Fibroblast of lung (primary cell): ENCODE measurements around the gene FRMPD2. TPM values are rescaled to one million over a fixed set of nuclear protein-coding genes. Genes with fewer than 3 reads are reported as not detected.

Source experiments
- DNase-seq, 2 donors: peaks; one replicate each; pipeline versions ENCODE4 v3.0.0 to v3.0.0-alpha.2; 2010; ENCODE audit warnings: low read depth in 2 of 2
- H2AFZ ChIP-seq: 2 replicates; pipeline ENCODE4 v1.5.1; 2012; ENCODE audit warnings: low read length, control low read depth, inconsistent platforms
- H3K27ac ChIP-seq: 2 replicates; pipeline ENCODE4 v1.5.1; 2011; ENCODE audit warnings: low read length, control low read depth; ENCODE audit not compliant: insufficient read depth
- H3K27me3 ChIP-seq: 2 replicates; pipeline ENCODE4 v1.5.1; 2011; ENCODE audit warnings: mild to moderate bottlenecking, low read length; ENCODE audit not compliant: control insufficient read depth, insufficient read depth
- H3K36me3 ChIP-seq: 2 replicates; pipeline ENCODE4 v1.5.1; 2011; ENCODE audit warnings: low read length; ENCODE audit not compliant: control insufficient read depth, insufficient read depth
- H3K4me1 ChIP-seq: 2 replicates; pipeline ENCODE4 v1.5.1; 2011; ENCODE audit warnings: low read length; ENCODE audit not compliant: control insufficient read depth, insufficient read depth; ENCODE audit errors: extremely low read depth
- H3K4me2 ChIP-seq: 2 replicates; pipeline ENCODE4 v1.5.1; 2011; ENCODE audit warnings: low read length, control low read depth; ENCODE audit not compliant: insufficient read depth; ENCODE audit errors: extremely low read depth
- H3K4me3 ChIP-seq, 4 experiments: fragments of 200-600 bp in 1 of 4; sonication (generic) in 1 of 4; replicated peaks in 1 of 4; 2 replicates each; pipeline ENCODE4 v1.5.1; 2011 to 2016; ENCODE audit warnings: low read length in 4 of 4, low read depth in 3 of 4, mild to moderate bottlenecking in 3 of 4, control low read depth in 2 of 4, inconsistent platforms in 1 of 4, mixed read lengths in 1 of 4; ENCODE audit not compliant: insufficient read depth in 1 of 4; ENCODE audit errors: control extremely low read depth in 1 of 4
- H3K79me2 ChIP-seq: 2 replicates; pipeline ENCODE4 v1.5.1; 2012; ENCODE audit warnings: mild to moderate bottlenecking, low read length, inconsistent platforms; ENCODE audit not compliant: control insufficient read depth, insufficient read depth
- H3K9ac ChIP-seq: 2 replicates; pipeline ENCODE4 v1.5.1; 2011; ENCODE audit warnings: mild to moderate bottlenecking, low read length, control low read depth; ENCODE audit not compliant: insufficient read depth
- H3K9me3 ChIP-seq: 2 replicates; pipeline ENCODE4 v1.5.1; 2012; ENCODE audit warnings: low read depth, low read length; ENCODE audit not compliant: control insufficient read depth, insufficient read depth
- H4K20me1 ChIP-seq: 2 replicates; pipeline ENCODE4 v1.5.1; 2011; ENCODE audit warnings: low read length; ENCODE audit not compliant: control insufficient read depth, insufficient read depth; ENCODE audit errors: extremely low read depth
- CTCF ChIP-seq, 2 donors: IDR thresholded peaks in 1 of 2; conservative IDR thresholded peaks in 1 of 2; 1 replicate in 1 of 2; 2 replicates in 1 of 2; pipeline ENCODE4 v1.5.1; 2011 to 2012; ENCODE audit warnings: low read length in 2 of 2, control low read depth in 1 of 2, inconsistent platforms in 1 of 2, low read depth in 1 of 2, mild to moderate bottlenecking in 1 of 2
- EZH2 ChIP-seq: IDR thresholded peaks from 2 replicates; pipeline ENCODE4 v1.5.1; 2012; ENCODE audit warnings: low read length, control low read depth, mild to moderate bottlenecking; ENCODE audit errors: missing control alignments
- polyA minus RNA-seq: library from RNA; depleted of rRNA, polyadenylated mRNA; stranded (reverse); fragments of >200 nt; gene quantifications from 2 replicates; pipeline ENCODE4 v1.2.3, GENCODE V29; 2011; ENCODE audit warnings: low replicate concordance
- polyA plus RNA-seq, 2 donors: library from polyadenylated mRNA; depleted of rRNA in 1 of 2; stranded (reverse) in 1 of 2; unstranded in 1 of 2; fragments of >200 nt; gene quantifications; 2 replicates each; pipeline ENCODE4 v1.2.1, GENCODE V29; 2011 to 2012; ENCODE audit warnings: missing spikeins in 1 of 2
- total RNA-seq: library from RNA; depleted of rRNA; stranded (reverse); fragments of >200 nt; gene quantifications from 2 replicates; pipeline ENCODE4 v1.2.1, GENCODE V29; 2014

FRMPD2 gene
- not detected in 2 replicates for total RNA-seq
- 0.16 TPM in 1 of 2 replicates, not detected in the other for polyA plus RNA-seq
- not detected in 2 replicates for polyA plus RNA-seq (2012)
- not detected in 2 replicates for polyA minus RNA-seq

- Histone ChIP-seq H3K27me3 (peaks cover 8% of the 10 kb centered on the region), H4K20me1 (no peaks in the 10 kb centered on the region), H2AFZ (no peak within 1 kb of the TSS), H3K27ac (no peak within 1 kb of the TSS), H3K9ac (no peak within 1 kb of the TSS), H3K4me2 (no peak within 1 kb of the TSS), H3K36me3 (no peaks in the 10 kb centered on the region), H3K4me3 (no peak within 1 kb of the TSS), H3K4me1 (no peaks in the 10 kb centered on the region), H3K79me2 (no peaks in the 10 kb centered on the region), H3K9me3 (no peaks in the 10 kb centered on the region)
- no peak for DNase-seq
- no peak for TF ChIP-seq EZH2
- TF ChIP-seq CTCF (conservative IDR thresholded peaks at IDR 0.05 in 1 of 2, IDR thresholded peaks at IDR 0.05 in 1 of 2; ENCODE audit: low read depth in 1 of 2, low read length in 2 of 2), result no peak
Measured at GRCh38 chr10:48274636-48275035, at the start of gene FRMPD2. TSS of gene FRMPD2 (minus strand) at chr10:48274696. CDS start at chr10:48274567, 129 bp downstream.

- Histone ChIP-seq H4K20me1 (no peaks in the 10 kb centered on the region), H3K9ac (no peak overlapping the region), H3K79me2 (peaks cover 57% of the 10 kb centered on the region), H2AFZ (no peak overlapping the region), H3K4me2 (no peak overlapping the region), H3K36me3 (no peaks in the 10 kb centered on the region), H3K4me1 (no peaks in the 10 kb centered on the region), H3K27me3 (no peaks in the 10 kb centered on the region), H3K4me3 (no peak overlapping the region), H3K27ac (no peak overlapping the region), H3K9me3 (no peaks in the 10 kb centered on the region)
- peak in 1 of 2 donors; percentile 30 for DNase-seq
- TF ChIP-seq EZH2 (no peak), CTCF (conservative IDR thresholded peaks at IDR 0.05 in 1 of 2, IDR thresholded peaks at IDR 0.05 in 1 of 2; ENCODE audit: low read depth in 1 of 2, low read length in 2 of 2) (no peak)
Measured at GRCh38 chr10:48322017-48322416, 47.5 kb upstream of the FRMPD2 start.

- TF ChIP-seq EZH2, result no peak
- no peak for TF ChIP-seq CTCF (conservative IDR thresholded peaks at IDR 0.05 in 1 of 2, IDR thresholded peaks at IDR 0.05 in 1 of 2; ENCODE audit: low read depth in 1 of 2, low read length in 2 of 2)
- Histone ChIP-seq H3K4me2 (no peak overlapping the region), H3K79me2 (peaks cover 73% of the 10 kb centered on the region)
Measured at GRCh38 chr10:48317321-48317990, 43.0 kb upstream of the FRMPD2 start.

More at GRCh38 chr10:48317321-48317990, 43.0 kb upstream of the FRMPD2 start:
- DNase-seq, result peak in 1 of 2 donors; percentile 34
- no peak overlapping the region for H3K4me3 ChIP-seq
- no peaks in the 10 kb centered on the region for H3K27me3 ChIP-seq
- no peaks in the 10 kb centered on the region for H3K9me3 ChIP-seq
- H3K27ac ChIP-seq, result no peak overlapping the region
- H4K20me1 ChIP-seq, result no peaks in the 10 kb centered on the region
- H3K4me1 ChIP-seq, result no peaks in the 10 kb centered on the region
- no peak overlapping the region for H3K9ac ChIP-seq
- H2AFZ ChIP-seq, result no peak overlapping the region
- no peaks in the 10 kb centered on the region for H3K36me3 ChIP-seq
